ENCODE measurements around the gene YPEL3. TPM values are rescaled to one million over a fixed set of nuclear protein-coding genes. Genes with fewer than 3 reads are reported as not detected.
A peak's percentile ranks its signal among the peaks of the same experiment; 100 is the strongest.

YPEL3 gene
- polyA plus RNA-seq, 2 of the 4 experiments (the other 2 are of a cell fraction), result 4.5 to 8.1 TPM

- H3K4me2 ChIP-seq, result peak within 1 kb of the TSS; percentile 96
- ATAC-seq, result peak; percentile 93 to 98
- CTCF ChIA-PET, result interaction anchor here (0.9 to 10.3 kb wide), 4 partner anchors 10 to 20 kb away, joined by 3 to 143 read pairs (median 24); partner anchors contain the start of genes ALDOA and TBX6
- peak within 1 kb of the TSS; percentile 97 to 98 for H3K27ac ChIP-seq
- POLR2A ChIA-PET, result interaction anchor here (1.2 to 2.6 kb wide), 3 partner anchors 10 to 16 kb away, joined by 7 to 14 read pairs (median 7); partner anchors contain the start of genes ALDOA and TBX6
- peaks cover 18% of the 10 kb centered on the region for H3K4me1 ChIP-seq
- peak within 1 kb of the TSS; percentile 100 for H3K4me3 ChIP-seq
- DNase-seq (ENCODE audit: low read depth in 1 of 2, low spot score in 1 of 2), result peak; percentile 91 to 98
- FAIRE-seq, result no peak
- 4% methylated on average over 45 of the region's 67 CpGs for WGBS (ENCODE audit: missing lambda C conversion rate)
- no peaks in the 10 kb centered on the region for H3K9me3 ChIP-seq
- peak; percentile 56 to 95; a peak in 4 of 5 replicates for TF ChIP-seq JUN (IDR thresholded peaks at IDR 0.05)
- no peak for TF ChIP-seq MAFK (IDR thresholded peaks at IDR 0.05; ENCODE audit: partially characterized antibody)
- no peak for TF ChIP-seq NR3C1 (IDR thresholded peaks at IDR 0.05)
- TF ChIP-seq CHD4 (IDR thresholded peaks at IDR 0.05; ENCODE audit: borderline replicate concordance), result no peak
- no peak for TF ChIP-seq MYC (IDR thresholded peaks at IDR 0.05; ENCODE audit: borderline replicate concordance, low read length)
- peak; percentile 44; the same call in 1 of the 2 replicates for TF ChIP-seq TP53 (CRISPR knock-in tag; IDR thresholded peaks at IDR 0.05)
- no peak for TF ChIP-seq RFX5 (IDR thresholded peaks at IDR 0.05)
- TF ChIP-seq CTCF (IDR thresholded peaks at IDR 0.05), result no peak
- TF ChIP-seq RAD21 (conservative IDR thresholded peaks at IDR 0.05 in 1 of 2, IDR thresholded peaks at IDR 0.05 in 1 of 2), result no peak
- TF ChIP-seq CEBPB (IDR thresholded peaks at IDR 0.05), result no peak; a peak in 1 of 4 replicates
- TF ChIP-seq BHLHE40 (IDR thresholded peaks at IDR 0.05; ENCODE audit: low read depth, low read length), result no peak
- no peak for TF ChIP-seq HES2 (IDR thresholded peaks at IDR 0.05)
- peak; percentile 84 for TF ChIP-seq HOXA7 (CRISPR knock-in tag; IDR thresholded peaks at IDR 0.05)
- peak; percentile 45; the same call in 1 of the 2 replicates for TF ChIP-seq REST (IDR thresholded peaks at IDR 0.05)
- TF ChIP-seq PBX3 (IDR thresholded peaks at IDR 0.05), result peak; percentile 54
- peak; percentile 51; the same call in 1 of the 2 replicates for TF ChIP-seq HOXB5 (CRISPR knock-in tag; IDR thresholded peaks at IDR 0.05)
- TF ChIP-seq RCOR1 (IDR thresholded peaks at IDR 0.05; ENCODE audit: low read depth, low read length), result no peak
- no peak for TF ChIP-seq EHMT2 (IDR thresholded peaks at IDR 0.05; ENCODE audit: low read depth)
- TF ChIP-seq BCL3 (IDR thresholded peaks at IDR 0.05), result peak; percentile 88; the same call in 2 of the 3 replicates
- TF ChIP-seq NFE2L2 (conservative IDR thresholded peaks at IDR 0.05; ENCODE audit: low read length), result no peak
- TF ChIP-seq FOSB (CRISPR knock-in tag; IDR thresholded peaks at IDR 0.05), result no peak; the same call in 1 of the 2 replicates
- TF ChIP-seq CBX2 (IDR thresholded peaks at IDR 0.05; ENCODE audit: borderline replicate concordance, low read depth), result no peak
- TF ChIP-seq EHF (CRISPR knock-in tag; IDR thresholded peaks at IDR 0.05), result peak; percentile 63; the same call in 1 of the 2 replicates
- no peak for TF ChIP-seq SREBF2 (IDR thresholded peaks at IDR 0.05)
- TF ChIP-seq RNF2 (IDR thresholded peaks at IDR 0.05; ENCODE audit: borderline replicate concordance, low read depth), result no peak
- TF ChIP-seq RARB (CRISPR knock-in tag; IDR thresholded peaks at IDR 0.05), result no peak
- no peak for TF ChIP-seq KDM1A (IDR thresholded peaks at IDR 0.05; ENCODE audit: low read depth)
- no peak for TF ChIP-seq KDM5A (IDR thresholded peaks at IDR 0.05)
- TF ChIP-seq POLR2A (IDR thresholded peaks at IDR 0.05; ENCODE audit: low read length), result peak; percentile 83
- peak; percentile 46; the same call in 1 of the 2 replicates for TF ChIP-seq TFCP2L1 (CRISPR knock-in tag; IDR thresholded peaks at IDR 0.05)
- TF ChIP-seq ATOH8 (CRISPR knock-in tag; IDR thresholded peaks at IDR 0.05; ENCODE audit: low read depth), result no peak
These were observed 20.3 kb downstream of the YPEL3 start, which contains the start of gene PPP4C for GRCh38 chr16:30075503-30076275. Gene PPP4C (plus strand): TSS chr16:30075994. CDS start chr16:30076378, 384 bp downstream.

Data from A549 (cell line).